IMR-90 (cell line): ENCODE data around the gene IL19. TPM values are rescaled to one million over a fixed set of nuclear protein-coding genes. Genes with fewer than 3 reads are reported as not detected.

ENCODE experiments used
- ATAC-seq: fragments of 200-7000 bp; cut with Tn5 transposase; 2 replicates; pipeline ENCODE4 v1.9.1; 2020; ENCODE audit warnings: low read depth, mild to moderate bottlenecking, moderate library complexity
- BruUV-seq: library from RNA; stranded (reverse); fragments of 400-500 nt; replicated peaks from 2 replicates; lab custom pipeline; 2021; lab: Mats Ljungman, UMichigan
- CTCF ChIA-PET: fragments of 300-600 bp; formaldehyde crosslinking; extraction: SDS; loops from one replicate; lab custom pipeline; 2021; ENCODE audit warnings: antibody characterized with exemption; lab: Yijun Ruan, JAX
- POLR2A ChIA-PET: fragments of 300-600 bp; sonication (Branson Sonifier 250); formaldehyde crosslinking; loops from one replicate; lab custom pipeline; 2022; ENCODE audit warnings: antibody characterized with exemption; ENCODE audit not compliant: unreplicated experiment; lab: Charles Lee
- DNase-seq: peaks from one replicate; pipeline ENCODE4 v3.0.0; 2013
- H2AFZ ChIP-seq: replicated peaks from 2 replicates; pipeline ENCODE3; 2013; ENCODE audit warnings: low read length, mild to moderate bottlenecking; ENCODE audit not compliant: poor library complexity
- H2AK5ac ChIP-seq: 2 replicates; pipeline ENCODE4 v1.6.1; 2013; ENCODE audit warnings: low read depth, low read length, inconsistent platforms
- H2AK9ac ChIP-seq: replicated peaks from 2 replicates; pipeline ENCODE3; 2013; ENCODE audit warnings: mild to moderate bottlenecking, low read depth, low read length, moderate library complexity; ENCODE audit not compliant: poor library complexity
- H2BK120ac ChIP-seq: 2 replicates; pipeline ENCODE4 v1.6.1; 2013; ENCODE audit warnings: low read depth, low read length, inconsistent platforms
- H2BK15ac ChIP-seq: 3 replicates; pipeline ENCODE4 v1.6.1; 2013; ENCODE audit warnings: low read depth, low read length, inconsistent platforms
- H2BK20ac ChIP-seq: 2 replicates; pipeline ENCODE4 v1.6.1; 2013; ENCODE audit warnings: low read depth, mild to moderate bottlenecking, inconsistent platforms, low read length, moderate library complexity
- H2BK5ac ChIP-seq: 2 replicates; pipeline ENCODE4 v1.6.1; 2013; ENCODE audit warnings: mild to moderate bottlenecking, low read depth, low read length, inconsistent platforms; ENCODE audit not compliant: poor library complexity, severe bottlenecking
- H3K14ac ChIP-seq: replicated peaks from 2 replicates; pipeline ENCODE4 v1.6.1; 2013; ENCODE audit warnings: low read depth, low read length, inconsistent platforms
- H3K18ac ChIP-seq: 2 replicates; pipeline ENCODE4 v1.6.1; 2013; ENCODE audit warnings: low read depth, low read length, control low read depth
- H3K23ac ChIP-seq: 2 replicates; pipeline ENCODE4 v1.6.1; 2013; ENCODE audit warnings: low read depth, low read length, inconsistent platforms
- H3K27ac ChIP-seq: 2 replicates; pipeline ENCODE4 v1.5.1; 2013; ENCODE audit warnings: mild to moderate bottlenecking, control low read depth, low read length; ENCODE audit not compliant: insufficient read depth
- H3K27me3 ChIP-seq: 2 replicates; pipeline ENCODE4 v1.6.1; 2013; ENCODE audit warnings: low read length; ENCODE audit not compliant: control insufficient read depth, insufficient read depth
- H3K36me3 ChIP-seq: 2 replicates; pipeline ENCODE4 v1.6.1; 2013; ENCODE audit warnings: low read length, mixed read lengths; ENCODE audit not compliant: control insufficient read depth, insufficient read depth
- H3K4ac ChIP-seq: 2 replicates; pipeline ENCODE4 v1.6.1; 2013; ENCODE audit warnings: low read depth, low read length, inconsistent platforms
- H3K4me1 ChIP-seq: 2 replicates; pipeline ENCODE4 v1.6.1; 2013; ENCODE audit warnings: low read length, mixed read lengths; ENCODE audit not compliant: control insufficient read depth, insufficient read depth
- H3K4me2 ChIP-seq: 2 replicates; pipeline ENCODE4 v1.6.1; 2013; ENCODE audit warnings: low read depth, mild to moderate bottlenecking, control low read depth, low read length, moderate library complexity
- H3K4me3 ChIP-seq: 2 replicates; pipeline ENCODE4 v1.5.1; 2013; ENCODE audit warnings: low read depth, mild to moderate bottlenecking, control low read depth, low read length, moderate library complexity; ENCODE audit not compliant: insufficient read depth
- H3K56ac ChIP-seq: 2 replicates; pipeline ENCODE4 v1.6.1; 2013; ENCODE audit warnings: low read length, inconsistent platforms; ENCODE audit not compliant: insufficient read depth; ENCODE audit errors: extremely low read depth
- H3K79me1 ChIP-seq, 2 experiments: 2 replicates each; pipeline ENCODE4 v1.6.1; 2013; ENCODE audit warnings: low read length in 2 of 2, inconsistent platforms in 1 of 2, low read depth in 1 of 2
- H3K9ac ChIP-seq: 2 replicates; pipeline ENCODE4 v1.6.1; 2013; ENCODE audit warnings: low read depth, low read length, control low read depth
- H3K9me1 ChIP-seq: 2 replicates; pipeline ENCODE4 v1.6.1; 2013; ENCODE audit warnings: low read length, inconsistent platforms; ENCODE audit not compliant: insufficient read depth
- H3K9me3 ChIP-seq: 2 replicates; pipeline ENCODE4 v1.6.1; 2013; ENCODE audit warnings: low read length; ENCODE audit not compliant: control insufficient read depth, insufficient read depth
- H4K20me1 ChIP-seq: 2 replicates; pipeline ENCODE4 v1.6.1; 2013; ENCODE audit warnings: low read length, inconsistent platforms; ENCODE audit not compliant: insufficient read depth
- H4K5ac ChIP-seq: 2 replicates; pipeline ENCODE4 v1.6.1; 2013; ENCODE audit warnings: mild to moderate bottlenecking, low read depth, low read length, control low read depth
- H4K8ac ChIP-seq, 2 experiments: 2 replicates each; pipeline ENCODE4 v1.6.1; 2013; ENCODE audit warnings: low read depth in 2 of 2, low read length in 2 of 2, control low read depth in 1 of 2, inconsistent platforms in 1 of 2
- H4K91ac ChIP-seq: 2 replicates; pipeline ENCODE4 v1.6.1; 2013; ENCODE audit warnings: low read depth, low read length, inconsistent platforms; ENCODE audit not compliant: insufficient read depth
- BHLHE40 ChIP-seq: fragments of 150-350 bp; IDR thresholded peaks from 2 replicates; pipeline ENCODE4 v1.6.1; 2016; ENCODE audit warnings: mild to moderate bottlenecking, low read depth, low read length
- CEBPB ChIP-seq: IDR thresholded peaks from 2 replicates; pipeline ENCODE4 v1.6.1; 2012; ENCODE audit warnings: low read depth, low read length, improper control_type of control experiment
- CHD1 ChIP-seq: IDR thresholded peaks from 2 replicates; pipeline ENCODE4 v1.6.1; 2012; ENCODE audit warnings: low read depth, low read length, improper control_type of control experiment
- CTCF ChIP-seq: conservative IDR thresholded peaks from 2 replicates; pipeline ENCODE4 v1.5.1; 2012; ENCODE audit warnings: mild to moderate bottlenecking, low read depth, low read length, improper control_type of control experiment
- ELK1 ChIP-seq: fragments of 150-350 bp; IDR thresholded peaks from 2 replicates; pipeline ENCODE4 v1.6.1; 2016; ENCODE audit warnings: low read depth, mild to moderate bottlenecking, low read length, moderate library complexity, borderline replicate concordance
- FOS ChIP-seq: fragments of 150-350 bp; IDR thresholded peaks from 2 replicates; pipeline ENCODE4 v1.6.1; 2016; ENCODE audit warnings: low read depth, low read length
- MAFK ChIP-seq: IDR thresholded peaks from 2 replicates; pipeline ENCODE4 v1.6.1; 2012; ENCODE audit warnings: low read depth, low read length, improper control_type of control experiment
- MAZ ChIP-seq: IDR thresholded peaks from 2 replicates; pipeline ENCODE4 v1.6.1; 2012; ENCODE audit warnings: low read depth, mild to moderate bottlenecking, low read length, improper control_type of control experiment, moderate library complexity, borderline replicate concordance
- MXI1 ChIP-seq: IDR thresholded peaks from 2 replicates; pipeline ENCODE4 v1.6.1; 2012; ENCODE audit warnings: low read depth, mild to moderate bottlenecking, low read length, moderate library complexity, borderline replicate concordance
- NFE2L2 ChIP-seq: fragments of 150-350 bp; IDR thresholded peaks from 2 replicates; pipeline ENCODE4 v1.6.1; 2016; ENCODE audit warnings: low read depth, mild to moderate bottlenecking, low read length
- POLR2A ChIP-seq: IDR thresholded peaks from 2 replicates; pipeline ENCODE4 v1.6.1; 2012; ENCODE audit warnings: mild to moderate bottlenecking, low read depth, low read length
- RAD21 ChIP-seq: IDR thresholded peaks from 2 replicates; pipeline ENCODE4 v1.6.1; 2012; ENCODE audit warnings: low read length, improper control_type of control experiment
- RCOR1 ChIP-seq: IDR thresholded peaks from 2 replicates; pipeline ENCODE4 v1.6.1; 2012; ENCODE audit warnings: mild to moderate bottlenecking, low read length, improper control_type of control experiment; ENCODE audit not compliant: insufficient replicate concordance
- RFX5 ChIP-seq: IDR thresholded peaks from 2 replicates; pipeline ENCODE4 v1.8.0; 2012; ENCODE audit warnings: low read depth, mild to moderate bottlenecking, low read length, moderate library complexity
- SMC3 ChIP-seq: fragments of 150-350 bp; IDR thresholded peaks from 2 replicates; pipeline ENCODE4 v1.6.1; 2016; ENCODE audit warnings: low read depth, mild to moderate bottlenecking, antibody characterized with exemption, low read length, moderate library complexity
- WGBS, 2 experiments: methylation state at CpG; one replicate each; pipeline versions ENCODE4 v1.1.5 to v1.1.7; 2013; ENCODE audit warnings: missing lambda C conversion rate in 2 of 2; ENCODE audit not compliant: insufficient read length in 1 of 2; ENCODE audit errors: extremely low coverage in 2 of 2; 5-methylcytosine and 5-hydroxymethylcytosine counted together
- dilution Hi-C: fragments of 300-500 bp; cut with HindIII; formaldehyde crosslinking; loops from one replicate; pipeline ENCODE4 v1.14.3; 2018; ENCODE audit warnings: low sequenced_read_pairs; ENCODE audit not compliant: unreplicated experiment
- in situ Hi-C: fragments of 300-500 bp; cut with MboI; formaldehyde crosslinking; loops from 3 replicates; pipeline ENCODE4 v1.14.3; 2019; ENCODE audit warnings: low sequenced_read_pairs, inconsistent platforms, mixed read lengths
- intact Hi-C: fragments of 100-400 bp; cut with micrococcal nuclease; formaldehyde crosslinking; loops from 2 replicates; pipeline ENCODE4 v1.10.0; 2022
- polyA plus RNA-seq, 3 experiments: library from polyadenylated mRNA; depleted of rRNA; stranded (reverse); fragments of >200 nt; gene quantifications; 2 replicates each; pipeline ENCODE4 v1.2.3, GENCODE V29; 2012; ENCODE audit warnings: low replicate concordance in 1 of 3
- total RNA-seq: library from RNA; depleted of rRNA; stranded (reverse); fragments of >200 nt; gene quantifications from 2 replicates; pipeline ENCODE4 v1.2.3, GENCODE V29; 2012
- TF ChIP-seq, protein P1 (sequence below): fragments of 150-350 bp; IDR thresholded peaks from 2 replicates; pipeline ENCODE4 v1.6.1; 2017; ENCODE audit warnings: mild to moderate bottlenecking, antibody characterized with exemption, low read length, low read depth

Gene IL19
- total and polyA plus RNA-seq, 2 of the 4 experiments (the other 2 are of a cell fraction): not detected

DNA sequence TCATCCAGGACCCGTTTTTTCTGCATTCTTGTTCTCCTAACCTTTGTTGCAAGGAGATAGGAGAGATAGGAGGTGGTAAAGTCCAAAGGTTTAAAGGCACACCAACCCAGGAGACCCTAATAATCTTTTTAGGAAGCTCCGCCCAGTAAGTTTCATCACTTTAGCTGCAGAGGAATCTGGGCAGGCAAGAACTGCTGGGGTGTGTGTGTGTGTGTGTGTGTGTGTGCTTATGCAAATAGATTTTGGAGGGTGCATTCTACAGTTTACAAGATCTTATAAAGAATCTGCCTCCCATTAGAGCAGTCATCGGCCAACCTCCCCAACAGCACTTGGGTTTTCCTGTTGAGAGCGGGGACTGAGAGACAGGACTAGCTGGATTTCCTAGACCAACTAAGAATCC, 5.7 kb downstream of the IL19 start:
- TF ChIP-seq FOS: no peak
- TF ChIP-seq CHD1: no peak
- TF ChIP-seq, protein P1, sequence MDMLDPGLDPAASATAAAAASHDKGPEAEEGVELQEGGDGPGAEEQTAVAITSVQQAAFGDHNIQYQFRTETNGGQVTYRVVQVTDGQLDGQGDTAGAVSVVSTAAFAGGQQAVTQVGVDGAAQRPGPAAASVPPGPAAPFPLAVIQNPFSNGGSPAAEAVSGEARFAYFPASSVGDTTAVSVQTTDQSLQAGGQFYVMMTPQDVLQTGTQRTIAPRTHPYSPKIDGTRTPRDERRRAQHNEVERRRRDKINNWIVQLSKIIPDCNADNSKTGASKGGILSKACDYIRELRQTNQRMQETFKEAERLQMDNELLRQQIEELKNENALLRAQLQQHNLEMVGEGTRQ: no peak
- TF ChIP-seq NFE2L2: no peak
- TF ChIP-seq CTCF: no peak
- TF ChIP-seq CEBPB: no peak
- TF ChIP-seq POLR2A: no peak
- no peak for TF ChIP-seq MXI1
- no peak for TF ChIP-seq RFX5
- no peak for TF ChIP-seq RCOR1
- no peak for TF ChIP-seq MAFK
- TF ChIP-seq ELK1: no peak
- no peak for TF ChIP-seq SMC3
- no peak for TF ChIP-seq MAZ
- TF ChIP-seq RAD21: no peak
- TF ChIP-seq BHLHE40: no peak
- DNase-seq: no peak
- H3K14ac ChIP-seq: no peak overlapping the region
- no TSS peak for BruUV-seq
- no peak overlapping the region for H2BK15ac ChIP-seq
- H3K9me1 ChIP-seq: no peaks in the 10 kb centered on the region
- H4K5ac ChIP-seq: no peak overlapping the region
- no peaks in the 10 kb centered on the region for H4K20me1 ChIP-seq
- H4K91ac ChIP-seq: no peak overlapping the region
- CTCF ChIA-PET: interaction anchor here (1.5 kb wide), 1 partner anchor 10 kb away, joined by 6 read pairs; no protein-coding TSS in a partner anchor
- no peak overlapping the region for H4K8ac ChIP-seq
- no peak overlapping the region for H3K9ac ChIP-seq
- no peaks in the 10 kb centered on the region for H3K4me1 ChIP-seq
- dilution Hi-C loops: no loop called here
- intact Hi-C loops: no loop called here
- H3K18ac ChIP-seq: no peak overlapping the region
- in situ Hi-C loops: no loop called here
- H2AK5ac ChIP-seq: no peak overlapping the region
- POLR2A ChIA-PET: no interaction called here
- peaks cover 21% of the 10 kb centered on the region for H3K27me3 ChIP-seq
- H3K23ac ChIP-seq: no peak overlapping the region
- no peak overlapping the region for H2AFZ ChIP-seq
- no peak overlapping the region for H2BK20ac ChIP-seq
- H2BK5ac ChIP-seq: no peak overlapping the region
- H2AK9ac ChIP-seq: no peak overlapping the region
- no peaks in the 10 kb centered on the region for H3K79me1 ChIP-seq
- H3K56ac ChIP-seq: no peak overlapping the region
- no peaks in the 10 kb centered on the region for H3K9me3 ChIP-seq
- H3K4me2 ChIP-seq: no peak overlapping the region
- no CpG with 5 or more reads among the region's 4 CpGs for WGBS, 2 experiments
- no peaks in the 10 kb centered on the region for H3K36me3 ChIP-seq
- H3K27ac ChIP-seq: no peak overlapping the region
- no peak overlapping the region for H2BK120ac ChIP-seq
- no peak for ATAC-seq
- H3K4me3 ChIP-seq: no peak overlapping the region
- no peak overlapping the region for H3K4ac ChIP-seq
